Hypothalamus (tissue), 51 donors: ENCODE data around the gene INTS1.

Experiments used
- DNase-seq, 51 donors: peaks; one replicate each; lab custom pipeline; 2025; lab: John Stamatoyannopoulos, UW

Gene INTS1

GRCh38 chr7:1422512-1423263 is 81.5 kb downstream of the INTS1 start:
- no peak for DNase-seq

- DNase-seq = no peak
Measured at GRCh38 chr7:1421946-1422345, 82.2 kb downstream of the INTS1 start.

GRCh38 chr7:1421020-1421790 is 83.0 kb downstream of the INTS1 start:
- DNase-seq = no peak
